Prostate gland (tissue), 2 donors: ENCODE measurements around the gene HCN4. TPM values are rescaled to one million over a fixed set of nuclear protein-coding genes. Genes with fewer than 3 reads are reported as not detected.

ENCODE experiments used
- DNase-seq: peaks from one replicate; pipeline ENCODE4 v3.0.0-alpha.2; 2019; ENCODE audit warnings: low spot score
- H3K27ac ChIP-seq, 2 donors: fragments of 200-600 bp; sonication (generic); 2 replicates each; pipeline ENCODE4 v1.5.1; 2017 to 2019
- H3K27me3 ChIP-seq: fragments of 200-600 bp; sonication (generic); replicated peaks from 2 replicates; pipeline ENCODE4 v1.5.1; 2019; ENCODE audit not compliant: insufficient read depth
- H3K36me3 ChIP-seq, 2 donors: fragments of 200-600 bp; sonication (generic); 1 replicate in 1 of 2; 2 replicates in 1 of 2; pipeline versions ENCODE4 v1.5.1 to v1.8.1; 2017 to 2019
- H3K4me1 ChIP-seq: fragments of 200-600 bp; sonication (generic); replicated peaks from 2 replicates; pipeline ENCODE4 v1.5.1; 2019
- H3K4me3 ChIP-seq, 2 donors: fragments of 200-600 bp; sonication (generic); 2 replicates each; pipeline ENCODE4 v1.5.1; 2017 to 2019
- H3K9me3 ChIP-seq: fragments of 200-600 bp; sonication (generic); 2 replicates; pipeline ENCODE4 v1.5.1; 2017
- CTCF ChIP-seq, 4 experiments: fragments of 200-600 bp in 2 of 4; fragments of 450-650 bp in 2 of 4; sonication (generic) in 2 of 4; IDR thresholded peaks; 1 replicate in 3 of 4; 2 replicates in 1 of 4; pipeline ENCODE4 v1.5.1; 2016 to 2019; ENCODE audit warnings: antibody characterized with exemption in 4 of 4, mild to moderate bottlenecking in 2 of 4, moderate library complexity in 2 of 4
- POLR2A ChIP-seq: fragments of 450-650 bp; IDR thresholded peaks from one replicate; pipeline ENCODE4 v1.6.1; 2016; ENCODE audit warnings: antibody characterized with exemption, mild to moderate bottlenecking
- POLR2AphosphoS5 ChIP-seq: sonication (generic); formaldehyde crosslinking; IDR thresholded peaks from one replicate; pipeline ENCODE4 v1.6.1; 2017; ENCODE audit warnings: antibody characterized with exemption
- WGBS: methylation state at CpG from one replicate; pipeline ENCODE4 v1.1.5; 2018; 5-methylcytosine and 5-hydroxymethylcytosine counted together
- intact Hi-C: fragments of 100-400 bp; cut with DNase I; formaldehyde crosslinking; loops from one replicate; pipeline ENCODE4 v1.14.2; 2022
- total RNA-seq, 2 donors: library from RNA; depleted of rRNA; stranded (reverse); fragments of >200 nt; gene quantifications; one replicate each; pipeline ENCODE4 v1.1.0, GENCODE V29; 2016

HCN4 gene
- total RNA-seq, 2 donors from 2014 or later = 0.18 to 6.0 TPM

GRCh38 chr15:73364070-73364469 lies 4.7 kb downstream of the HCN4 start:
- Histone ChIP-seq H3K27ac (no peak overlapping the region), H3K4me3 (no peak overlapping the region), H3K27me3 (peaks cover 18% of the 10 kb centered on the region), H3K36me3 (no peaks in the 10 kb centered on the region), H3K4me1 (peaks cover 4% of the 10 kb centered on the region), H3K9me3 (no peaks in the 10 kb centered on the region)
- no peak for DNase-seq
- TF ChIP-seq CTCF (IDR thresholded peaks at IDR 0.05) (no peak), POLR2A (no peak), POLR2AphosphoS5 (no peak)
- intact Hi-C loops = no loop called here
- WGBS = 79% methylated on average over 3 of the region's 3 CpGs

- Histone ChIP-seq H3K36me3 (no peaks in the 10 kb centered on the region), H3K4me3 (no peak overlapping the region), H3K4me1 (no peaks in the 10 kb centered on the region), H3K27me3 (peaks cover 10% of the 10 kb centered on the region), H3K27ac (no peak overlapping the region), H3K9me3 (no peaks in the 10 kb centered on the region)
- no peak for TF ChIP-seq POLR2A
- no peak for TF ChIP-seq CTCF (IDR thresholded peaks at IDR 0.05)
- no peak for TF ChIP-seq POLR2AphosphoS5
- intact Hi-C loops = no loop called here
- WGBS = 63% methylated on average over 5 of the region's 5 CpGs
- no peak for DNase-seq
These were observed 5.9 kb downstream of the HCN4 start for GRCh38 chr15:73362900-73363299.

- DNase-seq = no peak
- H3K9me3 ChIP-seq = no peaks in the 10 kb centered on the region
- intact Hi-C loops = no loop called here
- no peak overlapping the region for H3K4me3 ChIP-seq
- no peak for TF ChIP-seq POLR2A
- TF ChIP-seq POLR2AphosphoS5 = no peak
- no peak for TF ChIP-seq CTCF (IDR thresholded peaks at IDR 0.05)
- no peaks in the 10 kb centered on the region for H3K36me3 ChIP-seq
- peaks cover 3% of the 10 kb centered on the region for H3K27me3 ChIP-seq
- H3K27ac ChIP-seq = no peak overlapping the region
- no peaks in the 10 kb centered on the region for H3K4me1 ChIP-seq
- WGBS = 58% methylated on average over 7 of the region's 7 CpGs
These were observed 7.4 kb downstream of the HCN4 start for GRCh38 chr15:73361337-73361736.

GRCh38 chr15:73359651-73360050 lies 9.1 kb downstream of the HCN4 start:
- intact Hi-C loops = no loop called here
- no peak overlapping the region for H3K4me3 ChIP-seq
- peaks cover 1% of the 10 kb centered on the region for H3K27me3 ChIP-seq
- no peaks in the 10 kb centered on the region for H3K9me3 ChIP-seq
- WGBS = 87% methylated on average over 5 of the region's 5 CpGs
- no peak overlapping the region for H3K27ac ChIP-seq
- TF ChIP-seq POLR2A (no peak), CTCF (IDR thresholded peaks at IDR 0.05) (no peak), POLR2AphosphoS5 (no peak)
- no peaks in the 10 kb centered on the region for H3K4me1 ChIP-seq
- no peak for DNase-seq
- H3K36me3 ChIP-seq = no peaks in the 10 kb centered on the region

- no peaks in the 10 kb centered on the region for H3K36me3 ChIP-seq
- WGBS = 54% methylated on average over 9 of the region's 9 CpGs
- no peak overlapping the region for H3K4me3 ChIP-seq
- H3K27ac ChIP-seq = no peak overlapping the region
- no peak for DNase-seq
- H3K4me1 ChIP-seq = no peaks in the 10 kb centered on the region
- TF ChIP-seq POLR2A (no peak), POLR2AphosphoS5 (no peak), CTCF (IDR thresholded peaks at IDR 0.05) (no peak)
- H3K27me3 ChIP-seq = no peaks in the 10 kb centered on the region
- intact Hi-C loops = no loop called here
- no peaks in the 10 kb centered on the region for H3K9me3 ChIP-seq
These were observed 10.6 kb downstream of the HCN4 start for GRCh38 chr15:73357999-73358665.
